Measurements from ENCODE around the gene MFSD1. TPM values are rescaled to one million over a fixed set of nuclear protein-coding genes. Genes with fewer than 3 reads are reported as not detected.

Gene MFSD1, protein sequence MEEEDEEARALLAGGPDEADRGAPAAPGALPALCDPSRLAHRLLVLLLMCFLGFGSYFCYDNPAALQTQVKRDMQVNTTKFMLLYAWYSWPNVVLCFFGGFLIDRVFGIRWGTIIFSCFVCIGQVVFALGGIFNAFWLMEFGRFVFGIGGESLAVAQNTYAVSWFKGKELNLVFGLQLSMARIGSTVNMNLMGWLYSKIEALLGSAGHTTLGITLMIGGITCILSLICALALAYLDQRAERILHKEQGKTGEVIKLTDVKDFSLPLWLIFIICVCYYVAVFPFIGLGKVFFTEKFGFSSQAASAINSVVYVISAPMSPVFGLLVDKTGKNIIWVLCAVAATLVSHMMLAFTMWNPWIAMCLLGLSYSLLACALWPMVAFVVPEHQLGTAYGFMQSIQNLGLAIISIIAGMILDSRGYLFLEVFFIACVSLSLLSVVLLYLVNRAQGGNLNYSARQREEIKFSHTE
- 10 to 100 TPM; 46.8 to 59.5 (median 53.9) TPM for polyA plus RNA-seq (ENCODE audit: insufficient read length in 4 of 4)

DNA sequence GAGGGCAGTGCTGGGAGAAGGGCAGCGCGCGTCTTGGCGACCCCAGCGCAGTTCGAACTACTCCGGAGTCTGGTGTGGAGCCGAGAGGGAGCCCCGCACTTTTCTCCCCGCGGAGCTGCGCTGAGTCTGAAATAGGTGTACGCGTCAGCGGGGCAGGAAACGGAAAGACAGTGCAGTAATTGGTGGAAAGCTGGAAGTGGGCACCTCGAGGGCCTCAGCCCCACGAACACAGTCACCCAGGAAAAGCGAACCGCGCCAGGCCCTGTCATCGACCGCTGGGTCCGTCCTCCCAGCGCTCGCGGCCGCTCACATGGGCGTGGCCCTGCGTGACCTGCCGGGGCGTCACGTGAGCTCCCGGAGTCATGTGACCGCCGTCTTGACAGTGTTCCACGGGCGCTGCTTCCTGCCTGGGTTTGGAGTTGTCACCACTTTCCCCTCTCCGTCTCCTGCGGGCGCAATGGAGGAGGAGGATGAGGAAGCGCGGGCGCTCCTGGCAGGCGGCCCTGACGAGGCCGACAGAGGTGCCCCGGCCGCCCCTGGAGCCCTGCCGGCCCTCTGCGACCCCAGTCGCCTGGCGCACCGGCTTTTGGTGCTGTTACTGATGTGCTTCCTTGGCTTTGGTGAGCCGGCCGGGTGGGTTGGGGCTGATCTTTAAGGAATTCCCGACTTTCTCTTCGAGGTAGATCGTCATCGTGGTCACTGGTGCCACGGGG lies at the start of gene MFSD1:
TSS of gene MFSD1 (plus strand) at position 359 of the 713 bp plus-strand sequence. CDS start at position 458, 99 bp downstream.
- DNase-seq (ENCODE audit: low read depth in 4 of 4, low spot score in 3 of 4): peak; percentile 77 to 83 (median 79)

DNA sequence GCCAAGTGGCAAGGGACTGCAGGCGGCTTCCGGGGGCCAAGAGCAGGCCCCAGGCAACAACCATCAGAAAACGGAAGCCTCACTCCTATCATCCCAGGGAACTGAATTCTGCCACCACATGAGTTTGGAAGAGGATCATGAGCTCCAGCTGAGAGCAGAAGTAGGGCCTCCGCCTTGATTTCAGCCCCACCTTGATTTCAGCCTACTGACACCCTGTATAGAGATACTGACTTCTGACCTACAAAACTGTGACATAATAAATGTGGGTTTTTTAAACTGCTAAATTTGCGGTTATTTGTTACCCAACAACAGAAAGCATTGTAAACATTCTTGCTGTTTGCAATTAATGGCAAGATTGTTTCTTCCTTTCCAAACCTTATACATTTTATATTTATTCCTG lies 48.0 kb upstream of the MFSD1 start:
- no peak for DNase-seq (ENCODE audit: low read depth in 4 of 4, low spot score in 3 of 4)

DNA sequence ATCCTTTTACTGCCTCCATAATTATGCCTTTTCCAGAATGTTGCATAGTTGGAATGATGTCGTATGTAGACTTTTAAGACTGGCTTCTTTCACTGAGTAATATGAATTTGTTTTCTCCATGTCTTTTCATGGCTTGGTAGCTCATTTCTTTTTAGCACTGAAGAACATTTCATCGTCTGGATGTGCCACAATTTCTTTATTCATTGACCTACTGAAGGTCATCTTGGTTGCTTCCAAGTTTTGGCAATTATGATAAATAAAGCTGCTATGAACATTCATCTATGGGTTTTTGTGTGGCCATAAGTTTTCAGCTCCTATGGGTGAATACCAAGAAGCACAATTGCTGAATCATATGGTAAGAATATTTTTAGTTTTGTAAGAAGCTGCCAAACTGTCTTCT lies 46.4 kb upstream of the MFSD1 start:
- DNase-seq (ENCODE audit: low read depth in 4 of 4, low spot score in 3 of 4): no peak

DNA sequence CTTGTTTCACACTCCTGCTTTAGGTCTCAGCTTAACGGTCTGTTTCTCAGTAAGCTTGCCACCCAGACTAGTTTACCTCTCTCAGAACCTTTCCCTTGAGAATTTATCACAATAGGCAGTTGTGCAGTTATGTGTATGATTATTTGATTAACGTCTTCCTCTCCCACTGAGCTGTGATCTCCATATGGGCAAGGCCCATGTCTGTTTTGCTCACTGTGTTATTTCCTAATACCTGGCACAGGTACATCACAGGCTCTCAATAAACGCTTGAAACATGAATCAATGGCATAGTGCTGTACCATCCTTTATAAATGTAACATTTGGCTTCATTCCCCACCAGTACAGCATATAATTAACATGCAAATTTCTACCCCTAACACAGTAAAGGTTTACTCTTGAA lies 40.5 kb upstream of the MFSD1 start:
- no peak for DNase-seq (ENCODE audit: low read depth in 4 of 4, low spot score in 3 of 4)

DNA sequence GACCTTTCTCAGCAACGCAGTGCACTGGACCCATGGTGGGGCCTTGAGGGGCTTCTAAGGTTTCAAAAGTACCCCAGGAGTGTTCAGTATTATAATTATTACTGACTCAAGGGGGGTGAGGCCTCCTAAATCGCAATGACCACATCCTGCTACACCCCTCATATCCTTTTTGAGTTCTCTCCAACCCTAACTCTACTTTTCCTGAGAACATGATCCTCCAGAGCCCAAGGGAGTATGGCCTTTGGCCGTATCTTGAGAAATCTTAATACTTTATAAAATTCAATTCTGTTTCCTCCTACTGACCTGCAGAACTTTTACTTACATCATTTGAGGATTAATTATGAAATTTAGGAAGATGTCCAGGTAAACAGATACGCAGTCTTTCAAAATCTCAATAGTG lies 39.2 kb upstream of the MFSD1 start:
- DNase-seq (ENCODE audit: low read depth in 4 of 4, low spot score in 3 of 4): no peak

DNA sequence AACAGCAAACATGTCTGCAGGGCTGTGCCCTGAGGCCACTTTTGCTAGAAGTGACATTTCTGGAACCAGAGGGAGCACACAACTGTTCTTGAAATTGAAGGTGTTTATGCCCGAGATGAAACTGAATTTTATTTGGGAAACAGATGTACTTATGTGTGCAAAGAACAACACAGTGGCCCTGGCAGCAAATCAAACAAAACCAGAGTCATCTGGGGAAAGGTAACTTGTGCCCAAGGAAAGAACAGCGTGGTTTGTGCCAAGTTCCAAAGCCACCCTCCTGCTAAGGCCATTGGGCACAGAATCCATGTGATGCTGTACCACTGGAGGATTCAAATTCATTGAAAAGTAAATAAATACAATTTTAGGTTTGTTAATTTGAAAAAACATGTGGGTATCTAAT lies 38.4 kb upstream of the MFSD1 start:
- DNase-seq (ENCODE audit: low read depth in 4 of 4, low spot score in 3 of 4): no peak

DNA sequence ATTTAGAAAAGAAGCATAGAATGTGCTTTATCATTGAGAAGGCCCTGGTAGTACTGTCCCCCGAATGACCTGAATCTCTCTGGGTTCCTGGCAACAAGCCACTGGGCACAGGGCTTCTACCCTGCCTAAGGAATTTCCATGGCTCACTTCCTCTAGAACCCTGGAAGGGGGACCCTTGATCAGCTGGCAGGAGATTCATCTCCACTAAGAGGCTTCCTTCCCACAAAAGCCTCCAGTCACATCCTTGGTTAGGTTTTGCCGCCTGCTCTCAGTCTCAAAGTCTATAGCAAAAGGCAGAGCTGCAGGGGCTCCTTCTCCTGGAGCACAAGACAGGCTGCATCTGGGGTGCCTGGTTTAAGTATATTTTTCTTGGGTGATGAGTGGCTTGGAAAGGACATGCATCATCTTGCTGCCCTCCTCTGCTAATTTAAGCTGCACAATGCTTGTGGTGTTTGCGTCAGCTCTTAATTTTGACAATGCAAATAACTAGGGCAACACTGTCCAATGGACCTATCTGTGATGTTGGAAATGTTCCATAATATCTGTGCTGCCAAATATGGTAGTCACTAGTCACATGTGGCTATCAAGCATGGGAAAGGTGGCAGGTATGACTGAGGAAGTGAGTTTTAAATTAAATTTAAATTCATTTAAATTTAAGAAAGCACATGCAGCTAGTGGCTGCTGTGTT lies 36.2 kb upstream of the MFSD1 start:
- DNase-seq (ENCODE audit: low read depth in 4 of 4, low spot score in 3 of 4): no peak

DNA sequence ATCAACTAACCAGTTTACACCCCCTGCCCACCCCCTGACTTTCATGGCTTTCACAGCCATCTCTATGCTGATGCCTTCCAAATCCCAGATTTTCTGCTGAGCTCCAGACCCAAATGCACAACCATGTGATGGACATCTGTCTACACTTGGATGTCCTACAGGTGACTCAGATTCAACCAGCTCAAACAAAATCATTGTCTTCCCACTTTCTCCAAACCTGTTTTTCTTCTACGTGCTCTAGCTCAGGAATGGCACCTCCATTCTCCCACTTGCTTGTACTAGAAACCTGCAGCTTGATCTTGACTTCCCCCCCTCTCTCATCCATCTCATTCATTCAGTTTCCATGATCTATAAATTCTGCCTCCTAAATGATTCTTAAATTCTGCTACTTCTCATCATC lies 35.5 kb upstream of the MFSD1 start:
- no peak for DNase-seq (ENCODE audit: low read depth in 4 of 4, low spot score in 3 of 4)

DNA sequence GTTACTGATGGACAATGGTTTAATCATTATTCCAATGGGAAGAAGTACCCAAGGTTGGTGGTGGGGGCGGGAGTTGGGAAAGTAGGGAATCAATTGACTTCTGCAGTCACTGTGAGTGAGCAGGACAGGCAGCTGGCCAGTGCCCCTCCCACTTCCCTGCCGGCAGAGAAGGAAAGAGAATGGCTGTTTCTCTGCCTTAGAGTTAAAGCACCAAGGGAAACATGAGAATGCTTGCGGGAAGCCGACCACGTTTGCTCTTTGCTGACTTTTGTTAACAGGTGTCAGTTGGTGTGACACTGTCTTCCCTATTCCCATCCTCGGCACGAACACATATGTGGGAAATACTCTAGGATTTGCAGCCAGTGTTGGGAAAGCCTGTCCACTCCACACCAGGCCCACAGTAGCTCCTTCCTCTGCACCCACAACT lies 33.5 kb upstream of the MFSD1 start:
- DNase-seq (ENCODE audit: low read depth in 4 of 4, low spot score in 3 of 4): no peak

DNA sequence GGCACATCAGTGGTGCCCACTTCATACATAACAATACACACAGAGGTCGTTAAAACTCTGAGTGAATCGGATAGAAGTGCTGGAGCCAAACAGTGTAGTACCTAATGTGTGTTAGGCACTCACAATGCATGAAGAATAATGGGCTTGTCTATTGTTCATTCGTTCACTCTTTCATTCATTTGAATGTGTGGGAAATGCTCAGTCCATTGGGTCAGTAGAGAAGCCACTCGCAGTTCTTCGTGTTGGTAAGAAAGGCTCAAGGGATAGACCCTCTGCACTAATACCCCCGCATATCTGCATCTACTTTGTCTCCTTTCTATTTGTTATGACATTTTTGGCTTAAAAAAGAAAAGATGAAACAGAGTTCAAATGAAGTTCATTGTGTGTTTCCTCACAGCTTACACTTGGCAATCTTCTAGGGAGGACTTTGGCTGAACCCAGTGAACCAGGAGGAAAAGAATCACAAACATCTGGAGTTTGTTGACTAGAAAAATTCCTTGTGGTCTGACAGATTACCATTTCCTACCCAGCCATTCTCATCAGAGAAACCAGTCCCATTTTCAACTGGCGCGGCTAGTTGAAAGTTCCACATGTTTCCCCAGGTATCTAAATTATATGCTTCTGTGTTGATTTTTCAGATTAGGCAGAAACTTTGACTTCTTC lies 32.8 kb upstream of the MFSD1 start:
- DNase-seq (ENCODE audit: low read depth in 4 of 4, low spot score in 3 of 4): peak in 3 of 4 donors; percentile 68 to 72 (median 71)

DNA sequence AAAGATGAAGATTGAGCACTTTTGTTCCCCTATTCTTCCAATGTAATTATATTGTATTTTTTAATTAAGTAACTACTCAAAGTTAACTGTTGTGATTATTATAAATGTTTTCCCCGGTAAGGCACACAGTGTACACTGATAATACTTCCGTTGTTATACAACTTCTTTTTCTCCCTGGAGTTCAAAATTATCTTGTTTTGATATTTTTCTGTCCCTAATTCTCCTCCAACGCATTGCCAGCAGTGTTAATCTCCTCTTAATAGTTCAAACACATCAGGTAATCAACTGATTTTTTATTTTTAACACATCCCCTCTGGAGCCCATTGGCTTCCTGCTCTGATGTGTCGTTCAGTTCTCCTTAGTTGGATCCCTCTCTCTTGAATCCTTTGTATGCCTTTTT lies 32.3 kb upstream of the MFSD1 start:
- DNase-seq (ENCODE audit: low read depth in 4 of 4, low spot score in 3 of 4): no peak

DNA sequence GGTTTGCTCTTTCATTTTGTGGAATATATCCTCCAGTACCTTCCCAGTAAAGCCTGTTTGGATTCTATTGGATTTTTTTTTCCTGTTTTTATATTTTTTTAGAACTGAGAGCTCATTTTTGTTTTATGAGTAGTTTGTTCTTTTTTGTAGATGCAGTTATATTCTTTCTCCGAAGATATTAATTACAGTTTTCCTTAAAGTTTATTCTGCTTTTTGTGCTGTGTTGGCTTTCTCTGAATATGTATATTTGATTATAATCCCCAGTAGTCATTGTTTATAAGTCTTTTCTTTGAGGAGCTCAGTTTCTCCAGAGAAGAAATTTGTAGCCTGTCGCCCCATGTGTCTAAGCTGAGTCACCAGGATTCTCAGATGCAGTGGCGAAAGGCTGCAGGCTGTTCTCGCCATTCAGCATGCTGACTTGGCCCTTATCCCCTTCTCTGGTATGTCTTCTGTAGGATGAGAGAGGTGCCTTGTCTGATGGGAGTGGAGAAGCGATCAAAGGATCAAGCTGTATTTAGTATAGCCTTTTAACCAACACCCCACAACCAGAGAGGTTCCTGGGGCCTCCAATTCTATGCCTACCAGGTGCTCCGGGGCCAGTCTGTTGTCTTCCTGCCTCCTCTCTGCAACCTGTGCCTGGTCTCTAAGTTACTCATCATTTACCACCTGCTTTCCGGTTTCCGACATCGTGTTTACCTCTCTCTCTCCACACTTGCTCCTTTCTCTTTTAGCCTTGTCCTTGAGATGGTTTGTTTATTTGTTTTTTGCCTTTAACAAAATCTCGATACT lies 31.7 kb upstream of the MFSD1 start:
- no peak for DNase-seq (ENCODE audit: low read depth in 4 of 4, low spot score in 3 of 4)

DNA sequence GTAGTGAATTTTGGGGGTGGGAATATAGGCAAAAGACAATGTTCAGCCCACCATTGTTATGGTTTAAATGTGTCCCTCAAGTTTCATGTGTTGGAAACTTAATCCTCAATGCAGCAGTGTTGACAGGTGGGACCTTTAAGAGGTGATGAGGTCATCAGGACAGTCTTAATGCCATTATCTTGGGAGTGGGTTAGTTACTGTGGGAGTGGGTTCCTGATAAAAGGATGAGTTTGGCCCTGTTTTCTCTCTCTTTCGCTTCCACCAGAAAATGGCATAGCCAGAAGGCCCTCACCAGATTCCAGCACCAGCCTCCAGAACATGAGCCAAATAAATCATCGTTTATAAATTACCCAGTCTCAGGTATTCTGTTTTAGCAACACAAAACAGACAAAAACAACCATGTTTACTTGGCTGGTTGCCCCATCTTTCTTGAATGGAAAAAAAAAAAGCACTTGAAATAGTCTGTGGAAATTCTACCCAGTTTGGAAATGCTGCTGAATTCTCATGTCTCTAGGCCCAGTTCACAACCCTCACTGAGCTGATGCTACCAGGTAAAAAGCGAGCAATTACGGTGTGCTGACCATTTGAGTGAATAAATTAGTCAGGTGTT lies 31.0 kb upstream of the MFSD1 start:
- DNase-seq (ENCODE audit: low read depth in 4 of 4, low spot score in 3 of 4): no peak

DNA sequence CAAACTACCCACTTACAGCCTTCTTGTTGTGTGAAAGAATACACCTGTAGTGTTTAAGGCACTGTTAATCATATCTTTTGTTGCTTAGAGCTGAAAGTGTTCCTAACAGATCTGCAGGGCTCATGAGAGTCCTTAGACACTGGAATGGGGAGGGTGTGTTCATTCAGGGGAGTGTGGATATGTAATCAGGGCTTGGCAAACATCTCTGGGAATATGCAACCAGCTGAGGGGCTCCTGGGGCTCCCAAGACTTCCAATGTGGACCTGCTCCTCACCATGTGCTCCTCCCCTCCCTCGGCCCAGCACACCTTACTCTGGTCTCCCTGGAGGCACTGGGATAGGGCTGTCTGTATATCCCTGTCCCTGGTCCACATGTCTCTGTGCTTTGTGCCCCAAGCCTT lies 30.3 kb upstream of the MFSD1 start:
- DNase-seq (ENCODE audit: low read depth in 4 of 4, low spot score in 3 of 4): no peak

DNA sequence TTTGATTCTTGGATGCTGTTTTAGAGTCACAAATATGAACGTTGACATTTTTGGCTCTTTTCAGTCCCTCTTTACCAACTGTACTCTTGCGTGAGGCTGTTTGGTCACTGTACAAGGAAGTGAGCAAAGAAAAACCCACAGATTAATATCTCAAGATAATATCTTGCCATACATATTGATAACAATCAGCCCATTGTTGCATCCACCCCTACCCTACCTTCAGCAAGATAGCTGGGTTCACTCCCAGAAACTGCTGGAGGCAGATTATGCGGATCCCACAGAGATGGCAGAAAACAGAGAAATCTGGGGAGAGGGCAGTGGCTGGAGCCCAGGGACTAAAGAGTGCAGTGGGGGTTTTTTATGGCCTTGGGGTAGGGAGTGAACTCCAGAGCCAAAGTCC lies 29.9 kb upstream of the MFSD1 start:
- no peak for DNase-seq (ENCODE audit: low read depth in 4 of 4, low spot score in 3 of 4)

DNA sequence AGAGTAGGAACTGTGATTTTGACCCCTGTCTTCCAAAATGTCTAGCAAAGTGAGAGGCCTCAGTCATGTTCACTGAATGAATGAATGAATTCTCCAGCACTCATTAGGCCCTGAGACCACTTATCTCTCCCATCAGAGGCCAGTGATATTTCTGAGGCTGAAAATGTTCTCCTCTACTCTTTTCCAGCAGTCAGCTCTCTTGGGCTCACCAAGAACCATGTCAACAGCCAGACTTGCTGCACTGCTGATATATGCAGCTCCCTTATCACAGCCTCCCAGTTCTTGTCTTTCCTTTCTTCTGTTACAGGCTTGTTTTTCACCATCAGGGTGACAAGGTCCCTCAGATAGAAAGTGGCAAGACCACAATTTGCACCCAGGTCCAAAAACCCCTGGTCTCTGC lies 28.7 kb upstream of the MFSD1 start:
- no peak for DNase-seq (ENCODE audit: low read depth in 4 of 4, low spot score in 3 of 4)

DNA sequence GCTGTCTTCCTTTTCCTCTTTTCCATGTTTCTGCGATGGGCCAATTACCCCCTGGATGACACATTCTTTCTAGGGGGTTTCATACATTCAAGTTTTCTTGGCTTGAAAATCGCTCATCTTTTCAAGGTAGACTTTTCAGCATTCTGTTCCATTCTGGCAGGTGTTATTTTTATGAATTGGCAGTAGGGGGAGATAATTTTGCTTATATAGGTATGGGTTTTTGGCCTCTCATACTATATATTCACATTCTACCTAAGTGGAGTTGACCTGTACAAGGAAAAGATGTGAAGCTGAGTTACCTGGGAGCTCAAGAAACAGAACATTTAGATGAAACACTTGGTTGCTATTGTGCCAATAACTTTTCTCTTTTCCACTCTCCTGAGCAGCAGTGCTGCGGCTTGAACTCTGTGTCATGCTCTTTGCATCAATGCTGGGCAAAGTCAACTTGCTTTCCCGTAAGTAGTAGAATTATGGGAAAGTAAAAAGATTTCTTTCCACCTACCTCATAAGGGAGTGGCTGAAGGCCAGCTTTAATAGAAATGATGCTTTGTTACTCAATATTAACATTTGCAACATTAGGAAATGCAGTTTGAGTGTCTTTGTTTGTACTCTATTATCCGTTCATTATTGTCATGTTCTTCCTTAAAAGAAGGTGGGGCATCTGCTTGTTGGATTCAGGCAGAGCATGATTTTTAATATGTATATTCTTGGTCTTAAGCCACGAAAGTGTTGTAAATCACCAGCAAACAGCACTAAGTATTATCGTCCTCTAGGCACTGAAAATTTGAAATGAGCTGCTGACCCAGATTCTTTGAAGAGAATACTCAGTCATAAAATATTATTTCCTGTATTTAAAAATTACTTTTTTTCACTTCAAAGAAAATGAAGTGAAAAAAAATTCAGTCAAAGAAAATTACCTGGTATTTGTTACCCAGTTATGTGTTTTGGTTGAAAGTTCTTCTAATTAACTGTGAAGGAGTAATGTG lies 27.7 kb upstream of the MFSD1 start:
- DNase-seq (ENCODE audit: low read depth in 4 of 4, low spot score in 3 of 4): no peak

DNA sequence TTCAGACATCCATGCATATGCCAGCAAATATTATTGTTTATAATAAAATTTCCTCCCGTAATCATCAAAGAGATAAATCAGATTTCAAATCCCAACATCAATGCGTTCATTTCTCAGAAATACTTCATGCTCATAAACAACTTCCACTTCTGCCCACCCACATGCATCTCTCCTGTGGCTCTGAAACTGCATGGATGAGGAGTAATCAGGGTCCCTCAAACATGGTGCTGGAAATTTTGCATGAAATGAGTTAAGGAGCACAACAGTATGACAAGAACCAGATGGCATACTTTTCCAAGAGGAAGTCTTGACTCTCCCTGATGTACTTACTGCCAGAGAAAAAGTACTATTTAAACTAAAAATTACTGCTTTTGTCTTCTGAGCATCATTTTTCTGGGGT lies 26.9 kb upstream of the MFSD1 start:
- DNase-seq (ENCODE audit: low read depth in 4 of 4, low spot score in 3 of 4): no peak

Measured in left renal pelvis (tissue), 4 donors.